Measurements from ENCODE around the gene RAB1B.

Gene RAB1B

GRCh38 chr11:66314561-66315497, 46.4 kb downstream of the RAB1B start:
- Mint-ChIP-seq H3K4me3 (peak overlapping the region; percentile 89 to 91 (median 91)), H3K36me3 (ENCODE audit: low read depth) (peaks cover 4% of the 10 kb centered on the region), H3K9me3 (peaks cover 3% of the 10 kb centered on the region), H3K4me1 (peaks cover 40% of the 10 kb centered on the region), H3K27ac (peak overlapping the region; percentile 94 to 98 (median 95)), H3K27me3 (ENCODE audit: low read depth) (peaks cover 14% of the 10 kb centered on the region)
- TF ChIP-seq, protein P1, sequence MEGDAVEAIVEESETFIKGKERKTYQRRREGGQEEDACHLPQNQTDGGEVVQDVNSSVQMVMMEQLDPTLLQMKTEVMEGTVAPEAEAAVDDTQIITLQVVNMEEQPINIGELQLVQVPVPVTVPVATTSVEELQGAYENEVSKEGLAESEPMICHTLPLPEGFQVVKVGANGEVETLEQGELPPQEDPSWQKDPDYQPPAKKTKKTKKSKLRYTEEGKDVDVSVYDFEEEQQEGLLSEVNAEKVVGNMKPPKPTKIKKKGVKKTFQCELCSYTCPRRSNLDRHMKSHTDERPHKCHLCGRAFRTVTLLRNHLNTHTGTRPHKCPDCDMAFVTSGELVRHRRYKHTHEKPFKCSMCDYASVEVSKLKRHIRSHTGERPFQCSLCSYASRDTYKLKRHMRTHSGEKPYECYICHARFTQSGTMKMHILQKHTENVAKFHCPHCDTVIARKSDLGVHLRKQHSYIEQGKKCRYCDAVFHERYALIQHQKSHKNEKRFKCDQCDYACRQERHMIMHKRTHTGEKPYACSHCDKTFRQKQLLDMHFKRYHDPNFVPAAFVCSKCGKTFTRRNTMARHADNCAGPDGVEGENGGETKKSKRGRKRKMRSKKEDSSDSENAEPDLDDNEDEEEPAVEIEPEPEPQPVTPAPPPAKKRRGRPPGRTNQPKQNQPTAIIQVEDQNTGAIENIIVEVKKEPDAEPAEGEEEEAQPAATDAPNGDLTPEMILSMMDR (IDR thresholded peaks at IDR 0.05; ENCODE audit: unreplicated experiment in 3 of 3) = no peak

- peaks cover 4% of the 10 kb centered on the region for H3K36me3 Mint-ChIP-seq (ENCODE audit: low read depth)
- peak overlapping the region; percentile 91 to 98 (median 94) for H3K27ac Mint-ChIP-seq
- peak overlapping the region; percentile 89 to 91 (median 91) for H3K4me3 Mint-ChIP-seq
- TF ChIP-seq, protein P1 (IDR thresholded peaks at IDR 0.05; ENCODE audit: unreplicated experiment in 3 of 3) = no peak
- peaks cover 43% of the 10 kb centered on the region for H3K4me1 Mint-ChIP-seq
- H3K27me3 Mint-ChIP-seq (ENCODE audit: low read depth) = peaks cover 8% of the 10 kb centered on the region
- H3K9me3 Mint-ChIP-seq = peaks cover 8% of the 10 kb centered on the region
These were observed 47.1 kb downstream of the RAB1B start for GRCh38 chr11:66315498-66315885.

DNA sequence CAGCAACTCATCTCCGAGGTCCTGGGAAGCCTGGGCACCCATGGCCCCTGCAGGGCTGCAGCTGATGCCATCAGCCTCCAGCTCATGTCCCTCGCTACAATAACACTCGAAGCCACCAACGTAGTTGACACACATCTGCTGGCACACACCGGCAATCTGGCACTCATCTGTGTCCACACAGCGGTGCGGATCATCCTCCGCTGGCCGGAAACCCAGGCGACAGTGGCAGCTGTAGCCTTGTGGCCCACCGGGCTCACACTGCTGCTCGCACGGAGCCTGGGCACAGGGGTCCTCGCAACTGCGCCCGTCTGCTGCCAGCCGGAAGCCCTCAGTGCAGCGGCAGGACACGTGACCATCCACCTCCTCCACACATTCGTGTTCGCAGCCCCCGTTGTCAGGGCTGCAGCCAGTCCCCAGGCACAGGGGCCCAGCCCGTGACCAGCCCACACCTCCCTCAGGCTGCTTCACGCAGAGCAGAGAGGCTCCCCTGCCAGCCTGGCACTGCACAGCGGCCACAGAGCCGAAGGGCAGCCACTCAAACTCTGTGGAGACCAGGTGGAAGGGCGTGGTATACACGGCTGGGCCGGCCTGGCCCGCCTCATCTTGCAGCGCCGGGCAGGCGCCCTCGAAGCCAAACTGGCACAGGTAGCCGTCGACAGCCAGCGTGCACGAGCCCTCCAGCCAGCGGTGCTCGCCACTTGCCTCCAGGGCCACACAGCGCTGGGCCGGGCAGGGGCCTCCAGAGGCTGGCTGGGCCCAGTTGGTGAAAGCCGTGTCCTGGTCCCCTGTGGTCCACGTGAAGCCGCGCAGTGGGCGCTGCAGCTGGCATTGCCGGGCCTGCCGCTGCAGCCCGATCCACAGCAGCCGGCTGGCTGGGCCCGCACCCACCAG, 47.7 kb downstream of the RAB1B start:
- Mint-ChIP-seq H3K4me3 (peak overlapping the region; percentile 89 to 91 (median 91)), H3K36me3 (ENCODE audit: low read depth) (peaks cover 4% of the 10 kb centered on the region), H3K9me3 (peaks cover 8% of the 10 kb centered on the region), H3K4me1 (peaks cover 43% of the 10 kb centered on the region), H3K27me3 (ENCODE audit: low read depth) (peaks cover 8% of the 10 kb centered on the region), H3K27ac (peak overlapping the region; percentile 91 to 98 (median 94))
- TF ChIP-seq, protein P1 (IDR thresholded peaks at IDR 0.05; ENCODE audit: unreplicated experiment in 3 of 3) = no peak

GRCh38 chr11:66316849-66317251, 48.4 kb downstream of the RAB1B start, which contains the start of gene CD248:
TSS of gene CD248 (minus strand) at chr11:66317044. CDS start at chr11:66317027, 17 bp downstream.
- TF ChIP-seq, protein P1 (IDR thresholded peaks at IDR 0.05; ENCODE audit: unreplicated experiment in 3 of 3) = no peak
- Mint-ChIP-seq H3K9me3 (peaks cover 8% of the 10 kb centered on the region), H3K4me3 (peak within 1 kb of the TSS; percentile 89 to 92 (median 91)), H3K4me1 (peaks cover 43% of the 10 kb centered on the region), H3K27me3 (ENCODE audit: low read depth) (peaks cover 8% of the 10 kb centered on the region), H3K36me3 (ENCODE audit: low read depth) (peaks cover 4% of the 10 kb centered on the region), H3K27ac (peak within 1 kb of the TSS; percentile 99 to 100 (median 100))

DNA sequence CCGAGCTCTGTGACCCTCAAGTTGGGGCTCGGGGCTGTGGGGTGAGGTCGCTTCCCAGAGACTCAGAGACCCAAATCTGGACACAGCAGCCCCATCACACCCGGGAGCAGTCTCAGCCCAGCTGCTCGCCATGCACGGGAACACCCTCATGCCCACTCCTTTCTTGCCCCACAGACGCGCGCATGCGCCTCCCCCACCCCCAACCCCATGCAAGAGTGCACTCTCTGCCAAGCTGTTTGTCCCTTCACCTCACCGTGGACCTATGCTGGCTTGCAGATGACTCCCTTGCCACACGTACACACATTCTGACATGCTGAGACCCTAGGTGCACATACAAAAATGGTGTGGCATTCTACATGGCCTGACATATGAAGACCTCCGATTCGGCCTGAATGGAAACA, 48.9 kb downstream of the RAB1B start:
- peak overlapping the region; percentile 77 to 92 (median 89) for H3K4me3 Mint-ChIP-seq

More for the DNA sequence above, 48.9 kb downstream of the RAB1B start:
- TF ChIP-seq, protein P1 (IDR thresholded peaks at IDR 0.05; ENCODE audit: unreplicated experiment in 3 of 3) = no peak
- peaks cover 4% of the 10 kb centered on the region for H3K36me3 Mint-ChIP-seq (ENCODE audit: low read depth)
- H3K4me1 Mint-ChIP-seq = peaks cover 45% of the 10 kb centered on the region
- H3K27me3 Mint-ChIP-seq (ENCODE audit: low read depth) = peaks cover 11% of the 10 kb centered on the region
- H3K27ac Mint-ChIP-seq = peak overlapping the region; percentile 99 to 100 (median 100)
- peaks cover 8% of the 10 kb centered on the region for H3K9me3 Mint-ChIP-seq
